DMS 273 treated with DMSO at 0.1 percent for 48 hours (cell line): ENCODE results near the gene ST3GAL4.
"Not testable (repeated sequence)": the region's sequence is repeated elsewhere in the genome, so short reads cannot be mapped to it uniquely, and the experiment has no call there.

Experiments
- DNase-seq: peaks from one replicate; lab custom pipeline; 2025; lab: John Stamatoyannopoulos, UW

Gene ST3GAL4

GRCh38 chr11:126387857-126388256, 32.4 kb downstream of the ST3GAL4 start:
- no peak for DNase-seq

- DNase-seq: no peak
These were observed 34.9 kb downstream of the ST3GAL4 start for GRCh38 chr11:126390272-126390867.

GRCh38 chr11:126391286-126391954, 35.9 kb downstream of the ST3GAL4 start:
- no peak for DNase-seq

- no peak for DNase-seq
These were observed 36.6 kb downstream of the ST3GAL4 start for GRCh38 chr11:126391970-126392632.

- no peak for DNase-seq
These were observed 37.1 kb downstream of the ST3GAL4 start for GRCh38 chr11:126392633-126393013.

- no peak for DNase-seq
These were observed 37.7 kb downstream of the ST3GAL4 start for GRCh38 chr11:126393143-126393542.

GRCh38 chr11:126394036-126394435, 38.5 kb downstream of the ST3GAL4 start:
- no peak for DNase-seq

- DNase-seq: not testable (repeated sequence)
These were observed 39.2 kb downstream of the ST3GAL4 start for GRCh38 chr11:126394634-126395072.

GRCh38 chr11:126395784-126396183, 40.3 kb downstream of the ST3GAL4 start:
- DNase-seq: not testable (repeated sequence)

- DNase-seq: not testable (repeated sequence)
These were observed 40.8 kb downstream of the ST3GAL4 start for GRCh38 chr11:126396266-126396665.

GRCh38 chr11:126396965-126397364, 41.5 kb downstream of the ST3GAL4 start:
- DNase-seq: no peak

- no peak for DNase-seq
These were observed 42.8 kb downstream of the ST3GAL4 start for GRCh38 chr11:126398296-126398695.

- DNase-seq: no peak
These were observed 43.2 kb downstream of the ST3GAL4 start for GRCh38 chr11:126398721-126399120.

- no peak for DNase-seq
These were observed 44.5 kb downstream of the ST3GAL4 start for GRCh38 chr11:126400019-126400418.

- DNase-seq: no peak
These were observed 45.0 kb downstream of the ST3GAL4 start for GRCh38 chr11:126400479-126400878.

- no peak for DNase-seq
These were observed 47.6 kb downstream of the ST3GAL4 start for GRCh38 chr11:126403022-126403581.

GRCh38 chr11:126403658-126404057, 48.2 kb downstream of the ST3GAL4 start:
- no peak for DNase-seq

- no peak for DNase-seq
These were observed 48.9 kb downstream of the ST3GAL4 start for GRCh38 chr11:126404367-126404766.

- no peak for DNase-seq
These were observed 49.9 kb downstream of the ST3GAL4 start for GRCh38 chr11:126405374-126405773.

- DNase-seq: no peak
These were observed 50.4 kb downstream of the ST3GAL4 start for GRCh38 chr11:126405906-126406305.

GRCh38 chr11:126406368-126406767, 50.9 kb downstream of the ST3GAL4 start:
- no peak for DNase-seq

GRCh38 chr11:126407101-126407521, 51.6 kb downstream of the ST3GAL4 start:
- no peak for DNase-seq
